Measurements from ENCODE around the gene CACNA1C. TPM values are rescaled to one million over a fixed set of nuclear protein-coding genes. Genes with fewer than 3 reads are reported as not detected.

CACNA1C gene
- total RNA-seq, 1 donor from 2014 or later: 1.6 TPM

- Mint-ChIP-seq H3K27ac (ENCODE audit: unreplicated experiment) (no peak overlapping the region), H3K4me3 (no peak overlapping the region), H3K9me3 (no peaks in the 10 kb centered on the region), H3K4me1 (no peaks in the 10 kb centered on the region), H3K36me3 (ENCODE audit: low read depth) (no peaks in the 10 kb centered on the region), H3K27me3 (ENCODE audit: low read depth) (peaks cover 46% of the 10 kb centered on the region)
- TF ChIP-seq, protein P1, sequence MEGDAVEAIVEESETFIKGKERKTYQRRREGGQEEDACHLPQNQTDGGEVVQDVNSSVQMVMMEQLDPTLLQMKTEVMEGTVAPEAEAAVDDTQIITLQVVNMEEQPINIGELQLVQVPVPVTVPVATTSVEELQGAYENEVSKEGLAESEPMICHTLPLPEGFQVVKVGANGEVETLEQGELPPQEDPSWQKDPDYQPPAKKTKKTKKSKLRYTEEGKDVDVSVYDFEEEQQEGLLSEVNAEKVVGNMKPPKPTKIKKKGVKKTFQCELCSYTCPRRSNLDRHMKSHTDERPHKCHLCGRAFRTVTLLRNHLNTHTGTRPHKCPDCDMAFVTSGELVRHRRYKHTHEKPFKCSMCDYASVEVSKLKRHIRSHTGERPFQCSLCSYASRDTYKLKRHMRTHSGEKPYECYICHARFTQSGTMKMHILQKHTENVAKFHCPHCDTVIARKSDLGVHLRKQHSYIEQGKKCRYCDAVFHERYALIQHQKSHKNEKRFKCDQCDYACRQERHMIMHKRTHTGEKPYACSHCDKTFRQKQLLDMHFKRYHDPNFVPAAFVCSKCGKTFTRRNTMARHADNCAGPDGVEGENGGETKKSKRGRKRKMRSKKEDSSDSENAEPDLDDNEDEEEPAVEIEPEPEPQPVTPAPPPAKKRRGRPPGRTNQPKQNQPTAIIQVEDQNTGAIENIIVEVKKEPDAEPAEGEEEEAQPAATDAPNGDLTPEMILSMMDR (conservative IDR thresholded peaks at IDR 0.05): no peak
- DNase-seq (ENCODE audit: low read depth, low spot score): no peak
Observed at GRCh38 chr12:2574355-2574935, 521.7 kb downstream of the CACNA1C start.

DNA sequence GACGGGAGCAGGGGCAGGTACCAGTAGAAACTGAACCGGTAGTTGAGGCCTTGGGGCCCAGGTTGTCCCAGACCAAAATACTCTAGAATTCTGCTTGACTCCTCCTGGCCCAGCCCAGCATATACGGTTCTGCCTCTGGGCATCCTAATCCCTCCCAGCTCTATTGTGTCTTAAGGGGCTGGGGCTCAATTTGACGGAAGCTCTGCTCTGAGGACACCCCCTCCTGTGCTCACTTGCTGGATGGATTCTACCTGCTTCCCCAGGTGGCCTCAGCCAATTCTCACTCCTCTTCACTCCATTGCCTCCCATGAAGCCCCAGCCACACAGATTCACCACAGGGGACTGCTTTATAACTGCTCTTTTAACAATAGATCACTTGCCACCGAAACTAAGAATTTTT is 522.5 kb downstream of the CACNA1C start:
- Mint-ChIP-seq H3K9me3 (no peaks in the 10 kb centered on the region), H3K27me3 (ENCODE audit: low read depth) (peaks cover 41% of the 10 kb centered on the region), H3K27ac (ENCODE audit: unreplicated experiment) (no peak overlapping the region), H3K36me3 (ENCODE audit: low read depth) (no peaks in the 10 kb centered on the region), H3K4me3 (no peak overlapping the region), H3K4me1 (no peaks in the 10 kb centered on the region)
- DNase-seq (ENCODE audit: low read depth, low spot score): no peak
- TF ChIP-seq, protein P1 (conservative IDR thresholded peaks at IDR 0.05): no peak

DNA sequence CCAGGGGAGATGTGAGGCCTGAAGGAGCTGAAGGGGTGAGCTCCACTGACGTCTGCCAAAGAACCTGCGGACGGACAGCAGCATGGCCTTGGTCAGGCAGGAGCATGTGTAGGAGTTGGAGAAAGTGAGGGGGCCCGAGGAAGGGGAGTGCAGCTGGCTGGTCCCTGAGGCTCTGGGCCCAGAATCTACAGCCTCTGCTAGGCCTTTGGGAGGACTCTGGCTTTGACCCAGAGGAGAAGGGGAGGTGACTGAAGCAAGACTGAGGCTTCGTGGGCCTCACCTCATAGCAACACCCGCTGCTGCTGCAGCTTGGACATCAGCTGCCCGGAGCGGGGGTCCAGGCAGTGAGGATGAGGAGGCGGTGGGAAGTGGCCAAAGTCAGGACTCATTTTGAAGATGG is 525.4 kb downstream of the CACNA1C start:
- Mint-ChIP-seq H3K36me3 (ENCODE audit: low read depth) (no peaks in the 10 kb centered on the region), H3K27ac (ENCODE audit: unreplicated experiment) (no peak overlapping the region), H3K27me3 (ENCODE audit: low read depth) (peaks cover 37% of the 10 kb centered on the region), H3K4me3 (no peak overlapping the region), H3K9me3 (no peaks in the 10 kb centered on the region), H3K4me1 (peaks cover 5% of the 10 kb centered on the region)
- DNase-seq (ENCODE audit: low read depth, low spot score): no peak
- TF ChIP-seq, protein P1 (conservative IDR thresholded peaks at IDR 0.05): no peak

- no peaks in the 10 kb centered on the region for H3K9me3 Mint-ChIP-seq
- no peaks in the 10 kb centered on the region for H3K36me3 Mint-ChIP-seq (ENCODE audit: low read depth)
- DNase-seq (ENCODE audit: low read depth, low spot score): no peak
- peaks cover 5% of the 10 kb centered on the region for H3K4me1 Mint-ChIP-seq
- H3K27ac Mint-ChIP-seq (ENCODE audit: unreplicated experiment): no peak overlapping the region
- TF ChIP-seq, protein P1 (conservative IDR thresholded peaks at IDR 0.05): no peak
- peaks cover 41% of the 10 kb centered on the region for H3K27me3 Mint-ChIP-seq (ENCODE audit: low read depth)
- H3K4me3 Mint-ChIP-seq: no peak overlapping the region
Observed at GRCh38 chr12:2578772-2579171, 526.0 kb downstream of the CACNA1C start.

GRCh38 chr12:2580821-2581220 is 528.0 kb downstream of the CACNA1C start:
- Mint-ChIP-seq H3K36me3 (ENCODE audit: low read depth) (no peaks in the 10 kb centered on the region), H3K27ac (ENCODE audit: unreplicated experiment) (no peak overlapping the region), H3K4me3 (no peak overlapping the region), H3K9me3 (no peaks in the 10 kb centered on the region), H3K4me1 (peaks cover 5% of the 10 kb centered on the region), H3K27me3 (ENCODE audit: low read depth) (peaks cover 46% of the 10 kb centered on the region)
- TF ChIP-seq, protein P1 (conservative IDR thresholded peaks at IDR 0.05): no peak
- DNase-seq (ENCODE audit: low read depth, low spot score): no peak
